ENCODE measurements around the gene EXOC3L4. TPM values are rescaled to one million over a fixed set of nuclear protein-coding genes. Genes with fewer than 3 reads are reported as not detected.

Gene EXOC3L4
- total RNA-seq, 1 donor from 2014 or later, result 0.81 TPM

DNA sequence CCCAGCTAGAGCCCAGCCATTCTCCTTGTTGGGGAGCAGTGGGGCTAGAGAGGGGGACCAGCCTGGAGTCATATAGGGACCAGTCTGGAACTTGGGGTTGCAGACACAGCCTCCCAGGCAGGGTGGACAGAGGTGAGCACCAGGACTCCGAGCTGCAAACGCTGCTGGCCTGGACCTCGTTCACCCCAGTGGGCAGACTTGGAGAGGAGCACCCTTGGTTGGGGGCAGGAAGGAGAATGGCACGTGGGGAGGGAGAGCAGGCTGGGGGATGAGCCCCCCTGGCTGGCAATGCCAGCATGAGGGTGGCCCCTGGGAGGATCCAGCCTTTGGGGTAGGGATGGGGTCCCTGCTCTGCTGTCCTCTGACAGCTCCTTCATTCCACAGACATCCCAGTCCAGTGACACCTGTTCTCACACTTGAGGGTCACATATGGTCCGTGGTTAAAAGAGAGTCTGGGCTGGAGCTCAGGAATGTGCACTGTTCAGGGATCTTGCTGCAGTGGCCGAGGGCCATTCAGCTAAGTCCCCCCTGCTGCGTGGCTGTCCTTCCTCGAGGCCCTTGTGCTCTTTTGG, 7.7 kb upstream of the EXOC3L4 start:
- TF ChIP-seq, protein P1, sequence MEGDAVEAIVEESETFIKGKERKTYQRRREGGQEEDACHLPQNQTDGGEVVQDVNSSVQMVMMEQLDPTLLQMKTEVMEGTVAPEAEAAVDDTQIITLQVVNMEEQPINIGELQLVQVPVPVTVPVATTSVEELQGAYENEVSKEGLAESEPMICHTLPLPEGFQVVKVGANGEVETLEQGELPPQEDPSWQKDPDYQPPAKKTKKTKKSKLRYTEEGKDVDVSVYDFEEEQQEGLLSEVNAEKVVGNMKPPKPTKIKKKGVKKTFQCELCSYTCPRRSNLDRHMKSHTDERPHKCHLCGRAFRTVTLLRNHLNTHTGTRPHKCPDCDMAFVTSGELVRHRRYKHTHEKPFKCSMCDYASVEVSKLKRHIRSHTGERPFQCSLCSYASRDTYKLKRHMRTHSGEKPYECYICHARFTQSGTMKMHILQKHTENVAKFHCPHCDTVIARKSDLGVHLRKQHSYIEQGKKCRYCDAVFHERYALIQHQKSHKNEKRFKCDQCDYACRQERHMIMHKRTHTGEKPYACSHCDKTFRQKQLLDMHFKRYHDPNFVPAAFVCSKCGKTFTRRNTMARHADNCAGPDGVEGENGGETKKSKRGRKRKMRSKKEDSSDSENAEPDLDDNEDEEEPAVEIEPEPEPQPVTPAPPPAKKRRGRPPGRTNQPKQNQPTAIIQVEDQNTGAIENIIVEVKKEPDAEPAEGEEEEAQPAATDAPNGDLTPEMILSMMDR (IDR thresholded peaks at IDR 0.05; ENCODE audit: partially characterized antibody, unreplicated experiment), result no peak
- Mint-ChIP-seq H3K4me3 (ENCODE audit: unreplicated experiment) (no peak overlapping the region), H3K36me3 (ENCODE audit: unreplicated experiment) (no peaks in the 10 kb centered on the region), H3K4me1 (ENCODE audit: low read depth, unreplicated experiment) (peaks cover 2% of the 10 kb centered on the region), H3K9me3 (ENCODE audit: unreplicated experiment) (no peaks in the 10 kb centered on the region), H3K27ac (ENCODE audit: unreplicated experiment) (no peak overlapping the region), H3K27me3 (ENCODE audit: unreplicated experiment) (peaks cover 5% of the 10 kb centered on the region)
- no peak for DNase-seq

DNA sequence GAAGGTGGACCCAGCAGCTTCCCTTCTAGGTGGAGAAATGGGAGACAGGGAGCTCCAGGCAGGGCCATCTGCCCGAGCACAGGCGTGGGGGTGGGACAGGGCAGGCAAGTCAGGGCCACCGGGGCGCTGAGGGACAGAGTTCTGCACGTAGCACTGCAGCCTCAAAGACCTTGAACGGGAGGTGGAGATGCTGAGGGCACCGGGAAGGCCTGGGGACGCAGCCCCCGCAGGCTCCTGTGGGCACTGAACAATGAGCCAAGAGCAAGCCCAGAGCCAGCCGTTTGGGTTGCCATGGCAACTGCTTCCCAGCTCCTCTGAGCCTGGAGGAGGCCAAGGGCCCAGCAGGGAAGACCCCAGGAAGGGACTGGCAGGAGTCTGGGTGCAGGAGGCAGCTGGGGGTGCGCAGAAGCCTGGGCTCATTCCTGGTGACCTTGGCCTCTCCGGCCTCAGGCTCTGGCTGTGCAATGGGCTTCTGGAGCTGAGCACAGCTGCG, 7.1 kb upstream of the EXOC3L4 start:
- H3K27me3 Mint-ChIP-seq (ENCODE audit: unreplicated experiment), result peaks cover 5% of the 10 kb centered on the region
- no peak overlapping the region for H3K4me3 Mint-ChIP-seq (ENCODE audit: unreplicated experiment)
- no peaks in the 10 kb centered on the region for H3K9me3 Mint-ChIP-seq (ENCODE audit: unreplicated experiment)
- H3K36me3 Mint-ChIP-seq (ENCODE audit: unreplicated experiment), result no peaks in the 10 kb centered on the region
- DNase-seq, result peak; percentile 50
- peaks cover 2% of the 10 kb centered on the region for H3K4me1 Mint-ChIP-seq (ENCODE audit: low read depth, unreplicated experiment)
- H3K27ac Mint-ChIP-seq (ENCODE audit: unreplicated experiment), result no peak overlapping the region
- TF ChIP-seq, protein P1 (IDR thresholded peaks at IDR 0.05; ENCODE audit: partially characterized antibody, unreplicated experiment), result no peak

DNA sequence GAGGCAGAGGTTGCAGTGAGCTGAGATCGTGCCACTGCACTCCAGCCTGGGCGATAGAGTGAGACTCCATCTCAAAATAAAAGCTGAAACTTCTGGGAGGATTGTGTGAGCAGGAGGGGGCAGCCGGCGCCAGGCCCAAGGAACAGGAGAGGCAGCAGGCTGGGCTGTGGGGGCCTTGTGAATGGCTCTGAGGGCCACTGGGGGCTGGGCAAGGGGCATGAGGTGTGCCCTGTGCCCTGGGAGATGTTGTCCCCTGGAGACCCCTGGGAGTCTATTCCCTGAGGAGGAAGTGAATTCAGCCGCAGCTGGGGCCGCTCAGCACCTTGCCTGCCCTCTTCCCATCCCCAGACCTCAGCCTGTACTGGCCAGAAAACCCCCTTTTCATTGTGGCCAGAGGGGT, 5.6 kb upstream of the EXOC3L4 start:
- H3K4me1 Mint-ChIP-seq (ENCODE audit: low read depth, unreplicated experiment), result peaks cover 2% of the 10 kb centered on the region
- H3K27me3 Mint-ChIP-seq (ENCODE audit: unreplicated experiment), result peaks cover 7% of the 10 kb centered on the region
- H3K27ac Mint-ChIP-seq (ENCODE audit: unreplicated experiment), result no peak overlapping the region
- TF ChIP-seq, protein P1 (IDR thresholded peaks at IDR 0.05; ENCODE audit: partially characterized antibody, unreplicated experiment), result no peak
- H3K9me3 Mint-ChIP-seq (ENCODE audit: unreplicated experiment), result no peaks in the 10 kb centered on the region
- H3K4me3 Mint-ChIP-seq (ENCODE audit: unreplicated experiment), result no peak overlapping the region
- H3K36me3 Mint-ChIP-seq (ENCODE audit: unreplicated experiment), result no peaks in the 10 kb centered on the region
- no peak for DNase-seq

DNA sequence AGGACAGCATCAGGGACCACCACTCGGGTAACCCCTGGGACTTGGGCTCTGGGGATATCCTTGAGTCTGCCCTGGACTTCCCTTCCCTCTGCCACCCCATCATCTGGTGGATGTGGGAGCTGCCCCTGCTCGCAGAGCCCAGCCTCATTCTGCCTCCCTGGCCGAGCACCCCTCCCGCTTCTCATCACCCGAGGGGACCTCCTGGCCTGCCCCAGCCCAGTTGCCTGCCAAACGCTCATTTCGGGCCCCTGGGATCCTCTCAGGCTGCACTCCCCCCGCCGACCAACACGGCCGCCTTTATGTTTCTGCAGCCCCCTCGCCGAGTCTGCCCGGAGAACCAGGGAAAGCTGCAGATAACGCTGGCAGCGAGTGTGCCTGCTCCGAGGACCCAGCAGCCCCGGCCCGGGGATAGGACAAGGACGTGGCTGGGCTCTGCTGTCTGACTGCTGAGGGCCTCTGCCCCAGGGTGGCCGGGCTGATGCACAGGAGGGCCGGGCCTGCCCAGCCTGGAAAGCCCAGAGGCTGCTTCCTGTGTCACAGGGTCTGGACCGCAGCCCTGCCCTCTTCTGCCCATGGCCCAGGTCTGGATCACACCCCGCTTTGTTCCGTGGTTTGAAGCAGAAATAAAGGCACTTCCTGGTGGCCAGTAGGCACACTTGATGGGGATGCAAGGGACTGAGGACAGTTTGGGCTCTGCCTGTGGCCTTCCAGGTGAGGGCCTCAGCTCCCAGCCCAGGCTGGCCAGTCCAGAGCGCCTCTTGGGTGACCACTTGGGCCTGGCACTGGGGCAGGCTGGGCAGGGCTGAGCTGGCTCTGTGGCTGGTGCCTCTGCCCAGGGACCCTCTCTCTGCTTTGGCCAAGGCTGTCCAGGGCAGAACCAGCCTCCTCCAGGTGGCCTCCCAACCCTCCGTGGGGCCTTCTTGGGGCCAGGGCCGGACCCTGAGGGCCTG, 4.9 kb upstream of the EXOC3L4 start:
- no peaks in the 10 kb centered on the region for H3K36me3 Mint-ChIP-seq (ENCODE audit: unreplicated experiment)
- no peaks in the 10 kb centered on the region for H3K9me3 Mint-ChIP-seq (ENCODE audit: unreplicated experiment)
- peaks cover 2% of the 10 kb centered on the region for H3K4me1 Mint-ChIP-seq (ENCODE audit: low read depth, unreplicated experiment)
- DNase-seq, result no peak
- peaks cover 4% of the 10 kb centered on the region for H3K27me3 Mint-ChIP-seq (ENCODE audit: unreplicated experiment)
- H3K4me3 Mint-ChIP-seq (ENCODE audit: unreplicated experiment), result no peak overlapping the region
- TF ChIP-seq, protein P1 (IDR thresholded peaks at IDR 0.05; ENCODE audit: partially characterized antibody, unreplicated experiment), result no peak
- no peak overlapping the region for H3K27ac Mint-ChIP-seq (ENCODE audit: unreplicated experiment)
